H1 (cell line): ENCODE results near the gene COL25A1. TPM values are rescaled to one million over a fixed set of nuclear protein-coding genes. Genes with fewer than 3 reads are reported as not detected.

ENCODE experiments used
- CBX5 ChIP-seq: fragments of 300-800, 300-1000 bp; sonication (generic); IDR thresholded peaks from 2 replicates; pipeline ENCODE4 v1.7.1; 2016; ENCODE audit warnings: antibody characterized with exemption, low read length, low read depth
- CHD1 ChIP-seq: IDR thresholded peaks from 2 replicates; pipeline ENCODE4 v1.6.1; 2012; ENCODE audit warnings: low read depth, low read length, improper control_type of control experiment
- CHD2 ChIP-seq: IDR thresholded peaks from 2 replicates; pipeline ENCODE4 v1.6.1; 2012; ENCODE audit warnings: low read length, improper control_type of control experiment
- HDAC6 ChIP-seq: IDR thresholded peaks from one replicate; pipeline ENCODE4 v1.7.1; 2012; ENCODE audit warnings: low read depth, mild to moderate bottlenecking, inconsistent platforms, low read length, moderate library complexity
- MAFK ChIP-seq: IDR thresholded peaks from 2 replicates; pipeline ENCODE4 v1.6.1; 2012; ENCODE audit warnings: low read depth, mild to moderate bottlenecking, improper control_type of control experiment, low read length
- NRF1 ChIP-seq: IDR thresholded peaks from 2 replicates; pipeline ENCODE4 v1.6.1; 2011; ENCODE audit warnings: mild to moderate bottlenecking, low read depth, low read length, improper control_type of control experiment
- RNF2 ChIP-seq: fragments of 200-900, 300-1000 bp; sonication (generic); IDR thresholded peaks from 2 replicates; pipeline ENCODE4 v1.7.1; 2016; ENCODE audit warnings: borderline replicate concordance, low read depth, mild to moderate bottlenecking, antibody characterized with exemption, low read length; ENCODE audit not compliant: poor library complexity, severe bottlenecking; ENCODE audit errors: missing control alignments
- SIRT6 ChIP-seq: IDR thresholded peaks from one replicate; pipeline ENCODE4 v1.7.1; 2012; ENCODE audit warnings: low read length, inconsistent platforms
- SP2 ChIP-seq: IDR thresholded peaks from 2 replicates; pipeline ENCODE4 v1.6.1; 2012; ENCODE audit warnings: mild to moderate bottlenecking, low read length, inconsistent platforms
- polyA plus RNA-seq, 7 experiments: library from polyadenylated mRNA; depleted of rRNA in 3 of 7; stranded (reverse) in 5 of 7; unstranded in 2 of 7; fragments of >200 nt in 5 of 7; fragments of 200-250 nt in 2 of 7; gene quantifications; 1 replicate in 5 of 7; 2 replicates in 1 of 7; 4 replicates in 1 of 7; pipeline versions ENCODE4 v1.2.1 to v1.2.3, GENCODE V29; 2011 to 2013; ENCODE audit warnings: missing spikeins in 2 of 7, mixed read lengths in 2 of 7
- total RNA-seq: library from RNA; stranded (reverse); fragmentation: NEBNext Ultra II Directional; extraction: Animal tissue kit (Norgen Biotek cat#: 25700); gene quantifications from 2 replicates; pipeline ENCODE4 v1.2.1, GENCODE V29; 2021
- TF ChIP-seq, protein P1 (sequence below): fragments of 300-600 bp; sonication (generic); IDR thresholded peaks from 2 replicates; pipeline ENCODE4 v1.7.1; 2012; ENCODE audit warnings: low read length, moderate library complexity, mild to moderate bottlenecking, inconsistent platforms; ENCODE audit not compliant: insufficient replicate concordance
- TF ChIP-seq, protein P2 (sequence below): IDR thresholded peaks from 2 replicates; pipeline ENCODE4 v1.6.1; 2012; ENCODE audit warnings: low read length, inconsistent platforms

COL25A1 gene
- total and polyA plus RNA-seq, 2 of the 8 experiments (the other 6 are each of a cell fraction or from before 2014, with no cell fraction given): 1.1 to 8.3 TPM

DNA sequence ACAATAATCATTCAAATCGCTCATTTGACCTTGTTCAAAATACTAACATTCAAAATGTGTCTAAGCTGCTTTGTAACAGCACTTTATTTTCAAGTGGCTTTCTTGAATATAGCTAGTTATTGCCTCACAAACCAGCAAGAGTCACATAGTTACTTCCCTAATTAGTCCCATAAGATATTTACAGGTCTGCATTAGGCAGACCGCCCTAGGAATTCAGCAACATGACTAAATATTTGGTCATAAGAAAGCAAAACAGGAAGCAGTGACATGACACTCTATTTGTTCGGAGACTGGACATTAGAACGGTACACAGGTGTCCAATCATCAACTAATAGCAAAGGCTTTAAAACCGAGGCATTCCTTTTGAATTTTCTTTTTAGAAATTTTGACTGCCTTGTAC, 262.0 kb downstream of the COL25A1 start (continued):
- TF ChIP-seq, protein P1, sequence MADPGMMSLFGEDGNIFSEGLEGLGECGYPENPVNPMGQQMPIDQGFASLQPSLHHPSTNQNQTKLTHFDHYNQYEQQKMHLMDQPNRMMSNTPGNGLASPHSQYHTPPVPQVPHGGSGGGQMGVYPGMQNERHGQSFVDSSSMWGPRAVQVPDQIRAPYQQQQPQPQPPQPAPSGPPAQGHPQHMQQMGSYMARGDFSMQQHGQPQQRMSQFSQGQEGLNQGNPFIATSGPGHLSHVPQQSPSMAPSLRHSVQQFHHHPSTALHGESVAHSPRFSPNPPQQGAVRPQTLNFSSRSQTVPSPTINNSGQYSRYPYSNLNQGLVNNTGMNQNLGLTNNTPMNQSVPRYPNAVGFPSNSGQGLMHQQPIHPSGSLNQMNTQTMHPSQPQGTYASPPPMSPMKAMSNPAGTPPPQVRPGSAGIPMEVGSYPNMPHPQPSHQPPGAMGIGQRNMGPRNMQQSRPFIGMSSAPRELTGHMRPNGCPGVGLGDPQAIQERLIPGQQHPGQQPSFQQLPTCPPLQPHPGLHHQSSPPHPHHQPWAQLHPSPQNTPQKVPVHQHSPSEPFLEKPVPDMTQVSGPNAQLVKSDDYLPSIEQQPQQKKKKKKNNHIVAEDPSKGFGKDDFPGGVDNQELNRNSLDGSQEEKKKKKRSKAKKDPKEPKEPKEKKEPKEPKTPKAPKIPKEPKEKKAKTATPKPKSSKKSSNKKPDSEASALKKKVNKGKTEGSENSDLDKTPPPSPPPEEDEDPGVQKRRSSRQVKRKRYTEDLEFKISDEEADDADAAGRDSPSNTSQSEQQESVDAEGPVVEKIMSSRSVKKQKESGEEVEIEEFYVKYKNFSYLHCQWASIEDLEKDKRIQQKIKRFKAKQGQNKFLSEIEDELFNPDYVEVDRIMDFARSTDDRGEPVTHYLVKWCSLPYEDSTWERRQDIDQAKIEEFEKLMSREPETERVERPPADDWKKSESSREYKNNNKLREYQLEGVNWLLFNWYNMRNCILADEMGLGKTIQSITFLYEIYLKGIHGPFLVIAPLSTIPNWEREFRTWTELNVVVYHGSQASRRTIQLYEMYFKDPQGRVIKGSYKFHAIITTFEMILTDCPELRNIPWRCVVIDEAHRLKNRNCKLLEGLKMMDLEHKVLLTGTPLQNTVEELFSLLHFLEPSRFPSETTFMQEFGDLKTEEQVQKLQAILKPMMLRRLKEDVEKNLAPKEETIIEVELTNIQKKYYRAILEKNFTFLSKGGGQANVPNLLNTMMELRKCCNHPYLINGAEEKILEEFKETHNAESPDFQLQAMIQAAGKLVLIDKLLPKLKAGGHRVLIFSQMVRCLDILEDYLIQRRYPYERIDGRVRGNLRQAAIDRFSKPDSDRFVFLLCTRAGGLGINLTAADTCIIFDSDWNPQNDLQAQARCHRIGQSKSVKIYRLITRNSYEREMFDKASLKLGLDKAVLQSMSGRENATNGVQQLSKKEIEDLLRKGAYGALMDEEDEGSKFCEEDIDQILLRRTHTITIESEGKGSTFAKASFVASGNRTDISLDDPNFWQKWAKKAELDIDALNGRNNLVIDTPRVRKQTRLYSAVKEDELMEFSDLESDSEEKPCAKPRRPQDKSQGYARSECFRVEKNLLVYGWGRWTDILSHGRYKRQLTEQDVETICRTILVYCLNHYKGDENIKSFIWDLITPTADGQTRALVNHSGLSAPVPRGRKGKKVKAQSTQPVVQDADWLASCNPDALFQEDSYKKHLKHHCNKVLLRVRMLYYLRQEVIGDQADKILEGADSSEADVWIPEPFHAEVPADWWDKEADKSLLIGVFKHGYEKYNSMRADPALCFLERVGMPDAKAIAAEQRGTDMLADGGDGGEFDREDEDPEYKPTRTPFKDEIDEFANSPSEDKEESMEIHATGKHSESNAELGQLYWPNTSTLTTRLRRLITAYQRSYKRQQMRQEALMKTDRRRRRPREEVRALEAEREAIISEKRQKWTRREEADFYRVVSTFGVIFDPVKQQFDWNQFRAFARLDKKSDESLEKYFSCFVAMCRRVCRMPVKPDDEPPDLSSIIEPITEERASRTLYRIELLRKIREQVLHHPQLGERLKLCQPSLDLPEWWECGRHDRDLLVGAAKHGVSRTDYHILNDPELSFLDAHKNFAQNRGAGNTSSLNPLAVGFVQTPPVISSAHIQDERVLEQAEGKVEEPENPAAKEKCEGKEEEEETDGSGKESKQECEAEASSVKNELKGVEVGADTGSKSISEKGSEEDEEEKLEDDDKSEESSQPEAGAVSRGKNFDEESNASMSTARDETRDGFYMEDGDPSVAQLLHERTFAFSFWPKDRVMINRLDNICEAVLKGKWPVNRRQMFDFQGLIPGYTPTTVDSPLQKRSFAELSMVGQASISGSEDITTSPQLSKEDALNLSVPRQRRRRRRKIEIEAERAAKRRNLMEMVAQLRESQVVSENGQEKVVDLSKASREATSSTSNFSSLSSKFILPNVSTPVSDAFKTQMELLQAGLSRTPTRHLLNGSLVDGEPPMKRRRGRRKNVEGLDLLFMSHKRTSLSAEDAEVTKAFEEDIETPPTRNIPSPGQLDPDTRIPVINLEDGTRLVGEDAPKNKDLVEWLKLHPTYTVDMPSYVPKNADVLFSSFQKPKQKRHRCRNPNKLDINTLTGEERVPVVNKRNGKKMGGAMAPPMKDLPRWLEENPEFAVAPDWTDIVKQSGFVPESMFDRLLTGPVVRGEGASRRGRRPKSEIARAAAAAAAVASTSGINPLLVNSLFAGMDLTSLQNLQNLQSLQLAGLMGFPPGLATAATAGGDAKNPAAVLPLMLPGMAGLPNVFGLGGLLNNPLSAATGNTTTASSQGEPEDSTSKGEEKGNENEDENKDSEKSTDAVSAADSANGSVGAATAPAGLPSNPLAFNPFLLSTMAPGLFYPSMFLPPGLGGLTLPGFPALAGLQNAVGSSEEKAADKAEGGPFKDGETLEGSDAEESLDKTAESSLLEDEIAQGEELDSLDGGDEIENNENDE: no peak
- TF ChIP-seq CHD2 (no peak), SIRT6 (no peak), SP2 (no peak), CHD1 (no peak), NRF1 (no peak), HDAC6 (no peak), MAFK (no peak), RNF2 (no peak), CBX5 (no peak)
- TF ChIP-seq, protein P2, sequence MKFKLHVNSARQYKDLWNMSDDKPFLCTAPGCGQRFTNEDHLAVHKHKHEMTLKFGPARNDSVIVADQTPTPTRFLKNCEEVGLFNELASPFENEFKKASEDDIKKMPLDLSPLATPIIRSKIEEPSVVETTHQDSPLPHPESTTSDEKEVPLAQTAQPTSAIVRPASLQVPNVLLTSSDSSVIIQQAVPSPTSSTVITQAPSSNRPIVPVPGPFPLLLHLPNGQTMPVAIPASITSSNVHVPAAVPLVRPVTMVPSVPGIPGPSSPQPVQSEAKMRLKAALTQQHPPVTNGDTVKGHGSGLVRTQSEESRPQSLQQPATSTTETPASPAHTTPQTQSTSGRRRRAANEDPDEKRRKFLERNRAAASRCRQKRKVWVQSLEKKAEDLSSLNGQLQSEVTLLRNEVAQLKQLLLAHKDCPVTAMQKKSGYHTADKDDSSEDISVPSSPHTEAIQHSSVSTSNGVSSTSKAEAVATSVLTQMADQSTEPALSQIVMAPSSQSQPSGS: no peak
- TF ChIP-seq, all 59 proteins: peak for 0
